Kidney (tissue), 14 donors: ENCODE measurements around the gene NPAS3. TPM values are rescaled to one million over a fixed set of nuclear protein-coding genes. Genes with fewer than 3 reads are reported as not detected.

Experiments
- DNase-seq, 5 donors: peaks; one replicate each; pipeline ENCODE4 v3.0.0-alpha.2; 2013 to 2020
- FAIRE-seq: peaks from 2 replicates; lab custom pipeline; 2012; peaks lifted over from hg19 to GRCh38; lab: Jason Lieb, UNC
- H3K27ac ChIP-seq, 2 donors: one replicate each; pipeline ENCODE4 v1.7.0; 2013; ENCODE audit warnings: low read depth in 2 of 2, low read length in 2 of 2, inconsistent platforms in 1 of 2
- H3K27me3 ChIP-seq: one replicate; pipeline ENCODE4 v1.7.1; 2013; ENCODE audit warnings: low read length, inconsistent platforms; ENCODE audit not compliant: control insufficient read depth, insufficient read depth
- H3K36me3 ChIP-seq, 3 donors: one replicate each; pipeline versions ENCODE4 v1.7.0 to v1.7.1; 2013; ENCODE audit warnings: low read length in 3 of 3, control low read depth in 1 of 3, inconsistent platforms in 1 of 3; ENCODE audit not compliant: insufficient read depth in 3 of 3, control insufficient read depth in 2 of 3
- H3K4me1 ChIP-seq, 3 donors: one replicate each; pipeline versions ENCODE4 v1.7.0 to v1.7.1; 2013; ENCODE audit warnings: low read length in 3 of 3, inconsistent platforms in 1 of 3, low read depth in 1 of 3; ENCODE audit not compliant: control insufficient read depth in 2 of 3, insufficient read depth in 2 of 3
- H3K4me3 ChIP-seq, 3 donors: one replicate each; pipeline versions ENCODE4 v1.7.0 to v1.8.1; 2013; ENCODE audit warnings: low read length in 3 of 3, control low read depth in 1 of 3, inconsistent platforms in 1 of 3
- H3K9ac ChIP-seq, 3 donors: one replicate each; pipeline versions ENCODE4 v1.7.0 to v1.7.1; 2013; ENCODE audit warnings: low read length in 3 of 3, control low read depth in 1 of 3, inconsistent platforms in 1 of 3
- H3K9me3 ChIP-seq, 3 donors: one replicate each; pipeline versions ENCODE4 v1.7.0 to v1.7.1; 2013; ENCODE audit warnings: low read length in 3 of 3, control low read depth in 1 of 3, inconsistent platforms in 1 of 3; ENCODE audit not compliant: control insufficient read depth in 2 of 3, insufficient read depth in 1 of 3
- intact Hi-C: fragments of 100-400 bp; cut with DNase I; formaldehyde crosslinking; loops from one replicate; pipeline ENCODE4 v1.11.1; 2022
- polyA plus RNA-seq: library from polyadenylated mRNA; stranded (reverse); fragments of 350-450 nt; fragmentation: Illumina TruSeq; extraction: RNeasy Lipid Tissue Mini Kit (QIAGEN cat#74804); gene quantifications from one replicate; pipeline ENCODE4 v1.2.3, GENCODE V29; 2014; ENCODE audit warnings: low read depth, low replicate concordance; ENCODE audit not compliant: insufficient read depth
- total RNA-seq: library from RNA; stranded (reverse); fragmentation: NEBNext Ultra II Directional; extraction: Animal tissue kit (Norgen Biotek cat#: 25700); gene quantifications from one replicate; pipeline ENCODE4 v1.2.1, GENCODE V29; 2021
- TF ChIP-seq, protein P1 (sequence below): IDR thresholded peaks from 3 replicates; pipeline ENCODE4 v1.5.1; 2012; ENCODE audit warnings: mild to moderate bottlenecking, moderate library complexity, borderline replicate concordance; ENCODE audit not compliant: insufficient read depth; ENCODE audit errors: extremely low read depth
- donor health status: control.
- donor health status: control.
- donor health status: control.
- donor health status: control.
- donor health status: control.
- donor health status: DM: yes; HTN: yes; CAD: no.
- donor health status: Normal renal cell carcinoma (clear cell type).

The NPAS3 gene
- total and polyA plus RNA-seq, 2 donors from 2014 or later, result 0.82 to 5.0 TPM

DNA sequence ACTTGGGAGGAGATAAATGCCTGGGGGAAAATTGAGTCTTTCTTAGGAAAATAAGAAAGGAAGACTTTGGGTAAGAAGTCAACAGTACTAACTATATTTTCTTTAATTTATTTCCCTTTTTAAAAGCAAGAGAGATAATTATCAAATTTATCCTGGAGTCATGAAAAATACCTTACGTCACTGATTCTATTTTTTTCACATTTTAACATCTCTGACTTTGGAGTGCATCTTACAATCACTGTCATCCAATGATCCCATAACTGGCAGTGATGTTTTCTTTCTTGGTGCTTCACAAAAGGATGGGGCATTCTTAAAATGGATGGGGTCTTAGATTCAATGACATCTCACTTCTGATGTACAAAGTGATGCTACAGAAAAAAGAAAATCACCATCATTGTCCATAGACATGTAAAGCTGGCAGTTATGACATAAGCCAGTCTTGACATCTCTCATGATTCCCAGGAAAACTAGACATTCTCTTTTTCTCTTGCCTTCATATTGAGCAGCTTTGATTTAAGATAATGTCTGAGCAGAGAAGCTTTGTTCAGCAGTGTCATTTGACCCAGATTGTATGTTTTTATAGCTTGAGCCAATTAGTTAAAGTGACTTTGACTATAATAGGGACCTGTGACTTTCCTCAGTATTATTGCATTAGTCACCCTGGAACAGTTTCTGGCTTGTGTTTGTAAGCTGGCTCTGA lies 776.0 kb downstream of the NPAS3 start:
- H3K9ac ChIP-seq, result no peak overlapping the region

GRCh38 chr14:33715227-33715528 lies 776.5 kb downstream of the NPAS3 start:
- intact Hi-C loops, result no loop called here
- no peaks in the 10 kb centered on the region for H3K9me3 ChIP-seq
- no peak for DNase-seq
- TF ChIP-seq, protein P1, sequence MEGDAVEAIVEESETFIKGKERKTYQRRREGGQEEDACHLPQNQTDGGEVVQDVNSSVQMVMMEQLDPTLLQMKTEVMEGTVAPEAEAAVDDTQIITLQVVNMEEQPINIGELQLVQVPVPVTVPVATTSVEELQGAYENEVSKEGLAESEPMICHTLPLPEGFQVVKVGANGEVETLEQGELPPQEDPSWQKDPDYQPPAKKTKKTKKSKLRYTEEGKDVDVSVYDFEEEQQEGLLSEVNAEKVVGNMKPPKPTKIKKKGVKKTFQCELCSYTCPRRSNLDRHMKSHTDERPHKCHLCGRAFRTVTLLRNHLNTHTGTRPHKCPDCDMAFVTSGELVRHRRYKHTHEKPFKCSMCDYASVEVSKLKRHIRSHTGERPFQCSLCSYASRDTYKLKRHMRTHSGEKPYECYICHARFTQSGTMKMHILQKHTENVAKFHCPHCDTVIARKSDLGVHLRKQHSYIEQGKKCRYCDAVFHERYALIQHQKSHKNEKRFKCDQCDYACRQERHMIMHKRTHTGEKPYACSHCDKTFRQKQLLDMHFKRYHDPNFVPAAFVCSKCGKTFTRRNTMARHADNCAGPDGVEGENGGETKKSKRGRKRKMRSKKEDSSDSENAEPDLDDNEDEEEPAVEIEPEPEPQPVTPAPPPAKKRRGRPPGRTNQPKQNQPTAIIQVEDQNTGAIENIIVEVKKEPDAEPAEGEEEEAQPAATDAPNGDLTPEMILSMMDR, result no peak
- H3K4me1 ChIP-seq, result no peaks in the 10 kb centered on the region
- H3K4me3 ChIP-seq, result no peak overlapping the region
- no peaks in the 10 kb centered on the region for H3K36me3 ChIP-seq
- H3K27ac ChIP-seq, result no peak overlapping the region
- no peak overlapping the region for H3K9ac ChIP-seq
- no peaks in the 10 kb centered on the region for H3K27me3 ChIP-seq
- no peak for FAIRE-seq

More for the DNA sequence above, 776.0 kb downstream of the NPAS3 start:
- intact Hi-C loops, result no loop called here
- H3K27ac ChIP-seq, result no peak overlapping the region
- H3K36me3 ChIP-seq, result no peaks in the 10 kb centered on the region
- no peaks in the 10 kb centered on the region for H3K27me3 ChIP-seq
- H3K9me3 ChIP-seq, result no peaks in the 10 kb centered on the region
- DNase-seq (no peak), FAIRE-seq (no peak)
- TF ChIP-seq, protein P1, result no peak
- H3K4me3 ChIP-seq, result no peak overlapping the region
- H3K4me1 ChIP-seq, result no peaks in the 10 kb centered on the region

DNA sequence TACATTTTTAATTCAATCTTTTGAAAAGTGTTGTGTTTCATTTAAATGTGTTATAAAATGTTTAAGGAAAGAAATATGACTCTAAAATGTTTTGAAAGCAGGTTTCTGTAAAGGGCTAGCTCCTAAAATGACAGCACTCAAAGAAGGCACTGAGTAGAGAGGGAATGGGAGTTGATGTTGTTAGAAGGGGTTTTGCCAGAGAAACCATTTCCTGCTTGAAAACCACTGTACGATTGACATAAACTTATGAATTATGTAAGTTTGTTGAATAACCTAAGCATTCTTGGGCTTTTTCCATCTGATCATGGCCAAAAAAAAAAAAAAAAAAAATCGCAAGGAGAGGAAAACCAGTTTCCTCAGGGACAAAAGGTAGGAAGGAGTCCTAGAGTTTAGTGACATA lies 778.2 kb downstream of the NPAS3 start:
- H3K27me3 ChIP-seq, result no peaks in the 10 kb centered on the region
- no peaks in the 10 kb centered on the region for H3K9me3 ChIP-seq
- FAIRE-seq, result no peak
- TF ChIP-seq, protein P1, result no peak
- no peak overlapping the region for H3K9ac ChIP-seq
- no peak overlapping the region for H3K4me3 ChIP-seq
- no peak overlapping the region for H3K27ac ChIP-seq
- no peaks in the 10 kb centered on the region for H3K4me1 ChIP-seq
- no peaks in the 10 kb centered on the region for H3K36me3 ChIP-seq
- intact Hi-C loops, result no loop called here
- DNase-seq, result no peak

DNA sequence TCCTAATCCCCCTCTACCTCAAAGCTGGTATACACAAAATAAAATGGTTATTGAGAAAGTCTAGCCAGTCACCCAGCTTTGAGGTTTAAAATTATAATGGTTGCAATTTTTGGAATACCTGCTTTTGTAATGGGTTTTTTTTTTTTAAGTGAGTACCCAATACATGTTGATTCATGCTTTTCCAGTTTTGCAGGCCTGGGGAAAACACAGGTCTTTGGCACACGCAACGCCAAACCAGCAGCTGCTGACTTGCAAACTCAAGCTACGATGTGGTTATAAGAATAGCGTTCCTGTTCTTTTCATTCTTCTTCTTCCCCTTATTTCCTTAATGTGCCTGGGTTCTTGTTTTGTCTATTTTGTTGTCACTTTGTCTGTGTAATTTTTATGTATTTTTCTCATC lies 779.2 kb downstream of the NPAS3 start:
- Histone ChIP-seq H3K9me3 (no peaks in the 10 kb centered on the region), H3K36me3 (no peaks in the 10 kb centered on the region), H3K4me3 (no peak overlapping the region), H3K27me3 (no peaks in the 10 kb centered on the region), H3K4me1 (no peaks in the 10 kb centered on the region), H3K27ac (no peak overlapping the region), H3K9ac (no peak overlapping the region)
- no peak for FAIRE-seq
- TF ChIP-seq, protein P1, result no peak
- intact Hi-C loops, result no loop called here
- no peak for DNase-seq
